ENCODE results near the gene HS6ST2.

GRCh38 chrX:132652871-132653270 lies 305.6 kb downstream of the HS6ST2 start:
- no peak for TF ChIP-seq REST (IDR thresholded peaks at IDR 0.05; ENCODE audit: insufficient read depth in 1 of 2, low read depth in 2 of 2, low read length in 2 of 2)
- TF ChIP-seq TAF1 (IDR thresholded peaks at IDR 0.05; ENCODE audit: borderline replicate concordance, insufficient read depth, low read length): no peak
- no peak for TF ChIP-seq POLR2AphosphoS5 (IDR thresholded peaks at IDR 0.05; ENCODE audit: low read depth, low read length)

Data from PFSK-1 (cell line).